HCT116 (cell line): Measurements from ENCODE around the gene ATG10. TPM values are rescaled to one million over a fixed set of nuclear protein-coding genes. Genes with fewer than 3 reads are reported as not detected.

Source experiments
- ATAC-seq: fragments of 200-7000 bp; cut with Tn5 transposase; 2 replicates; pipeline ENCODE4 v1.9.1; 2020; ENCODE audit warnings: mild to moderate bottlenecking, moderate library complexity
- BruUV-seq: library from RNA; stranded (reverse); fragments of 400-500 nt; replicated peaks from 2 replicates; lab custom pipeline; 2021; lab: Mats Ljungman, UMichigan
- CTCF ChIA-PET: fragments of 300-600 bp; sonication (Branson Sonifier 250); formaldehyde crosslinking; loops from one replicate; lab custom pipeline; 2021; ENCODE audit warnings: antibody characterized with exemption; lab: Charles Lee
- POLR2A ChIA-PET: fragments of 300-600, 350-600 bp; sonication (Branson Sonifier 250); formaldehyde crosslinking; loops from one replicate; lab custom pipeline; 2021; ENCODE audit warnings: antibody characterized with exemption; lab: Charles Lee
- RAD21 ChIA-PET, 2 experiments: fragments of 300-600 bp; sonication (Branson Sonifier 250); formaldehyde crosslinking; loops; one replicate each; lab custom pipeline; 2023; ENCODE audit warnings: low total read pairs in 2 of 2; ENCODE audit not compliant: uncharacterized antibody in 2 of 2, unreplicated experiment in 2 of 2, low non-redundant PET in 1 of 2; lab: Charles Lee
- DNase-seq: peaks from one replicate; pipeline ENCODE4 v3.0.0-alpha.2; 2010; ENCODE audit warnings: low read depth, low spot score
- H2AFZ ChIP-seq: fragments of 200-600 bp; shearing (Covaris generic), sonication (generic); 2 replicates; pipeline ENCODE4 v1.6.1; 2017; ENCODE audit warnings: low read depth, mixed run types, mixed read lengths, antibody characterized with exemption, low read length; ENCODE audit not compliant: poor library complexity, severe bottlenecking
- H3K27ac ChIP-seq: 2 replicates; pipeline ENCODE4 v1.5.1; 2012; ENCODE audit warnings: low read depth, low read length
- H3K27me3 ChIP-seq: fragments of 200-600 bp; sonication (generic); 2 replicates; pipeline ENCODE4 v1.6.1; 2016; ENCODE audit warnings: mixed run types, low read length, mixed read lengths; ENCODE audit not compliant: insufficient read depth
- H3K36me3 ChIP-seq, 2 experiments: fragments of 200-500 bp in 1 of 2; fragments of 200-600 bp in 1 of 2; sonication (Bioruptor generic) in 1 of 2; sonication (generic) in 1 of 2; 2 replicates each; pipeline versions ENCODE4 v1.5.1 to v1.6.1; 2014 to 2016; ENCODE audit warnings: low read length in 2 of 2, inconsistent platforms in 1 of 2, mixed read lengths in 1 of 2, mixed run types in 1 of 2; ENCODE audit not compliant: insufficient read depth in 2 of 2, control insufficient read depth in 1 of 2
- H3K4me1 ChIP-seq, 2 experiments: fragments of 200-600 bp in 1 of 2; sonication (generic) in 1 of 2; 2 replicates each; pipeline versions ENCODE4 v1.5.1 to v1.6.1; 2012 to 2017; ENCODE audit warnings: low read length in 2 of 2, inconsistent platforms in 1 of 2, mild to moderate bottlenecking in 1 of 2, mixed read lengths in 1 of 2, mixed run types in 1 of 2, moderate library complexity in 1 of 2; ENCODE audit not compliant: insufficient read depth in 2 of 2, control insufficient read depth in 1 of 2
- H3K4me2 ChIP-seq: fragments of 200-600 bp; sonication (generic); 2 replicates; pipeline ENCODE4 v1.6.1; 2017; ENCODE audit warnings: mixed run types, low read length, mixed read lengths
- H3K4me3 ChIP-seq, 2 experiments: fragments of 200-600 bp in 1 of 2; sonication (generic) in 1 of 2; replicated peaks in 1 of 2; 2 replicates each; pipeline ENCODE4 v1.5.1; 2011 to 2016; ENCODE audit warnings: low read length in 2 of 2, control low read depth in 1 of 2, low read depth in 1 of 2, mild to moderate bottlenecking in 1 of 2, mixed read lengths in 1 of 2, mixed run types in 1 of 2
- H3K79me2 ChIP-seq: fragments of 200-600 bp; sonication (generic); 2 replicates; pipeline ENCODE4 v1.6.1; 2017; ENCODE audit warnings: mild to moderate bottlenecking, mixed run types, low read length, moderate library complexity, mixed read lengths; ENCODE audit not compliant: insufficient read depth
- H3K9ac ChIP-seq: fragments of 200-600 bp; sonication (generic); 2 replicates; pipeline ENCODE4 v1.6.1; 2016; ENCODE audit warnings: low read length, mixed read lengths
- H3K9me2 ChIP-seq: fragments of 200-600 bp; sonication (generic), shearing (Covaris generic); 2 replicates; pipeline ENCODE4 v1.6.1; 2017; ENCODE audit warnings: mixed run types, mild to moderate bottlenecking, moderate library complexity; ENCODE audit not compliant: insufficient read depth
- H3K9me3 ChIP-seq, 2 experiments: fragments of 200-500 bp in 1 of 2; fragments of 200-600 bp in 1 of 2; sonication (Bioruptor generic) in 1 of 2; sonication (generic) in 1 of 2; 2 replicates each; pipeline ENCODE4 v1.6.1; 2014 to 2017; ENCODE audit warnings: low read length in 2 of 2, mixed read lengths in 2 of 2, inconsistent platforms in 1 of 2, low read depth in 1 of 2, mild to moderate bottlenecking in 1 of 2, mixed run types in 1 of 2, moderate library complexity in 1 of 2; ENCODE audit not compliant: control insufficient read depth in 1 of 2, insufficient read depth in 1 of 2
- H4K20me1 ChIP-seq: fragments of 200-600 bp; sonication (generic), shearing (Covaris generic); 2 replicates; pipeline ENCODE4 v1.6.1; 2017; ENCODE audit warnings: mixed run types, mild to moderate bottlenecking, moderate library complexity; ENCODE audit not compliant: insufficient read depth
- ATF3 ChIP-seq: IDR thresholded peaks from 2 replicates; pipeline ENCODE4 v1.6.1; 2012
- JUND ChIP-seq: IDR thresholded peaks from 2 replicates; pipeline ENCODE4 v1.6.1; 2012
- POLR2A ChIP-seq: IDR thresholded peaks from 2 replicates; pipeline ENCODE4 v1.7.0; 2011; ENCODE audit warnings: borderline replicate concordance; ENCODE audit not compliant: insufficient read depth, insufficient read length; ENCODE audit errors: extremely low read depth
- POLR2AphosphoS5 ChIP-seq: IDR thresholded peaks from 2 replicates; pipeline ENCODE4 v1.6.1; 2011; ENCODE audit warnings: mild to moderate bottlenecking, low read depth, low read length, moderate library complexity
- RAD21 ChIP-seq: IDR thresholded peaks from 2 replicates; pipeline ENCODE4 v1.6.1; 2012; ENCODE audit warnings: low read depth, mild to moderate bottlenecking
- SIN3A ChIP-seq: IDR thresholded peaks from 2 replicates; pipeline ENCODE4 v1.6.1; 2012; ENCODE audit warnings: low read depth
- SP1 ChIP-seq: IDR thresholded peaks from 2 replicates; pipeline ENCODE4 v1.6.1; 2012; ENCODE audit warnings: low read depth
- SRF ChIP-seq: IDR thresholded peaks from 2 replicates; pipeline ENCODE4 v1.6.1; 2012; ENCODE audit warnings: low read depth
- ZFX ChIP-seq: fragments of 450-650 bp; IDR thresholded peaks from 2 replicates; pipeline ENCODE4 v1.6.1; 2017
- intact Hi-C: fragments of 100-400 bp; cut with micrococcal nuclease; formaldehyde crosslinking; loops from 2 replicates; pipeline ENCODE4 v1.10.0; 2022
- total RNA-seq: library from RNA; stranded (reverse); gene quantifications from one replicate; pipeline ENCODE4 v1.2.1, GENCODE V29; 2021; ENCODE audit not compliant: unreplicated experiment
- TF ChIP-seq, protein P1 (sequence below): IDR thresholded peaks from 2 replicates; pipeline ENCODE4 v1.6.1; 2012; ENCODE audit warnings: low read depth
- TF ChIP-seq, protein P2 (sequence below), 3 experiments: fragments of 200-600 bp in 1 of 3; sonication (generic) in 1 of 3; IDR thresholded peaks in 2 of 3; conservative IDR thresholded peaks in 1 of 3; 2 replicates each; pipeline ENCODE4 v1.5.1; 2012 to 2017; ENCODE audit warnings: low read depth in 2 of 3, low read length in 2 of 3, antibody characterized with exemption in 1 of 3, borderline replicate concordance in 1 of 3, control low read depth in 1 of 3, mild to moderate bottlenecking in 1 of 3, mixed read lengths in 1 of 3, mixed run types in 1 of 3, moderate library complexity in 1 of 3; ENCODE audit not compliant: insufficient read depth in 1 of 3

The ATG10 gene
- total RNA-seq, 1 experiment from 2014 or later, result 9.4 TPM

DNA sequence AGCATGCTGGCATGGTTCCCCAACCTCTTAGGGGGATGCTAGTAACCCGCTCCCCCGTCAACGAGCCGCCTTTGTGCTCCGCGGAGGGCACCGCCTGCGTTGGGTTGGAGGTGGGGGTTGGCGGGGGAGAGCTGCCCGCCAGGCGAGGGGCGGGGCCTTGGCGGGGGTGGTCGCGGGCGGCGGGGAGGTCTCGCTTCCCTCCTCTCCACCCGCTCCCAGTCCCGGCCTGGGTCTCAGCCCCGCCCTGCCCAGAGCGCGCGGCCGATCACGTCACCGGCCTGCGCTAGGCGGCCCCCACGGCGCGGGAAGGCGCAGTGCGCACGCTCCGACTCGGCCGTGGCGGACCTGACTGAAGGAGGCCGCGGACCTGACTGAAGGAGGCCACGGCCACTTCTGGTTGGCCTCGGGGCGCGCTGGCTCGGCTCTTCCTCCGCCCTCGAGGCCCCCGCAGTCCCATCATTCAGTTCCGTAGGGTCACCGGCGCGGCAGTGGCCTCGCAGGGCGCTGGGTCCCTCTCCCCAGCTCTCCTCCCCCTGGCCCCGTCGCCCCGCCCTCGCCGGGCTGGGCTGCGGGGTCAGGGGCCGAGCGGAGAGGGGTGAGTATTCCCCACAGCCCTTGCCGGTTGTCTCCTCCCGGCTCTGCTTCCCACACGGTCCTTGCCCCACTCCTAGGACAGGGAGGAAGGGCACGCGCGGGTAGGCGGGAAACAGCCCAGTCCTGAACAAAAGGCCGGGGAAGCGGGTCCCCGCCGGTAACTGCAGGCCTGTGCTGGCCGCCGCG, at the start of gene ATG10 (continued):
- TF ChIP-seq, protein P1, sequence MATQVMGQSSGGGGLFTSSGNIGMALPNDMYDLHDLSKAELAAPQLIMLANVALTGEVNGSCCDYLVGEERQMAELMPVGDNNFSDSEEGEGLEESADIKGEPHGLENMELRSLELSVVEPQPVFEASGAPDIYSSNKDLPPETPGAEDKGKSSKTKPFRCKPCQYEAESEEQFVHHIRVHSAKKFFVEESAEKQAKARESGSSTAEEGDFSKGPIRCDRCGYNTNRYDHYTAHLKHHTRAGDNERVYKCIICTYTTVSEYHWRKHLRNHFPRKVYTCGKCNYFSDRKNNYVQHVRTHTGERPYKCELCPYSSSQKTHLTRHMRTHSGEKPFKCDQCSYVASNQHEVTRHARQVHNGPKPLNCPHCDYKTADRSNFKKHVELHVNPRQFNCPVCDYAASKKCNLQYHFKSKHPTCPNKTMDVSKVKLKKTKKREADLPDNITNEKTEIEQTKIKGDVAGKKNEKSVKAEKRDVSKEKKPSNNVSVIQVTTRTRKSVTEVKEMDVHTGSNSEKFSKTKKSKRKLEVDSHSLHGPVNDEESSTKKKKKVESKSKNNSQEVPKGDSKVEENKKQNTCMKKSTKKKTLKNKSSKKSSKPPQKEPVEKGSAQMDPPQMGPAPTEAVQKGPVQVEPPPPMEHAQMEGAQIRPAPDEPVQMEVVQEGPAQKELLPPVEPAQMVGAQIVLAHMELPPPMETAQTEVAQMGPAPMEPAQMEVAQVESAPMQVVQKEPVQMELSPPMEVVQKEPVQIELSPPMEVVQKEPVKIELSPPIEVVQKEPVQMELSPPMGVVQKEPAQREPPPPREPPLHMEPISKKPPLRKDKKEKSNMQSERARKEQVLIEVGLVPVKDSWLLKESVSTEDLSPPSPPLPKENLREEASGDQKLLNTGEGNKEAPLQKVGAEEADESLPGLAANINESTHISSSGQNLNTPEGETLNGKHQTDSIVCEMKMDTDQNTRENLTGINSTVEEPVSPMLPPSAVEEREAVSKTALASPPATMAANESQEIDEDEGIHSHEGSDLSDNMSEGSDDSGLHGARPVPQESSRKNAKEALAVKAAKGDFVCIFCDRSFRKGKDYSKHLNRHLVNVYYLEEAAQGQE, result no peak
- TF ChIP-seq, protein P2, sequence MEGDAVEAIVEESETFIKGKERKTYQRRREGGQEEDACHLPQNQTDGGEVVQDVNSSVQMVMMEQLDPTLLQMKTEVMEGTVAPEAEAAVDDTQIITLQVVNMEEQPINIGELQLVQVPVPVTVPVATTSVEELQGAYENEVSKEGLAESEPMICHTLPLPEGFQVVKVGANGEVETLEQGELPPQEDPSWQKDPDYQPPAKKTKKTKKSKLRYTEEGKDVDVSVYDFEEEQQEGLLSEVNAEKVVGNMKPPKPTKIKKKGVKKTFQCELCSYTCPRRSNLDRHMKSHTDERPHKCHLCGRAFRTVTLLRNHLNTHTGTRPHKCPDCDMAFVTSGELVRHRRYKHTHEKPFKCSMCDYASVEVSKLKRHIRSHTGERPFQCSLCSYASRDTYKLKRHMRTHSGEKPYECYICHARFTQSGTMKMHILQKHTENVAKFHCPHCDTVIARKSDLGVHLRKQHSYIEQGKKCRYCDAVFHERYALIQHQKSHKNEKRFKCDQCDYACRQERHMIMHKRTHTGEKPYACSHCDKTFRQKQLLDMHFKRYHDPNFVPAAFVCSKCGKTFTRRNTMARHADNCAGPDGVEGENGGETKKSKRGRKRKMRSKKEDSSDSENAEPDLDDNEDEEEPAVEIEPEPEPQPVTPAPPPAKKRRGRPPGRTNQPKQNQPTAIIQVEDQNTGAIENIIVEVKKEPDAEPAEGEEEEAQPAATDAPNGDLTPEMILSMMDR (IDR thresholded peaks at IDR 0.05 in 2 of 3, conservative IDR thresholded peaks at IDR 0.05 in 1 of 3; ENCODE audit: borderline replicate concordance in 1 of 3, insufficient read depth in 1 of 3, low read depth in 2 of 3, low read length in 2 of 3), result no peak
- TF ChIP-seq, all 23 proteins: peak for 7

- ATAC-seq (no peak), DNase-seq (no peak)
- Histone ChIP-seq H3K4me3 (no peak overlapping the region), H3K79me2 (no peaks in the 10 kb centered on the region), H3K27me3 (no peaks in the 10 kb centered on the region), H2AFZ (no peak overlapping the region), H3K9ac (no peak overlapping the region), H3K36me3 (no peaks in the 10 kb centered on the region), H3K9me2 (no peaks in the 10 kb centered on the region), H3K4me1 (no peaks in the 10 kb centered on the region), H3K4me2 (no peak overlapping the region), H3K9me3 (no peaks in the 10 kb centered on the region), H3K27ac (no peak overlapping the region), H4K20me1 (no peaks in the 10 kb centered on the region)
- ChIA-PET CTCF (no interaction called here), POLR2A (no interaction called here), RAD21 (no interaction called here)
- BruUV-seq, result no TSS peak
- intact Hi-C loops, result no loop called here
- TF ChIP-seq, protein P2 (IDR thresholded peaks at IDR 0.05 in 2 of 3, conservative IDR thresholded peaks at IDR 0.05 in 1 of 3; ENCODE audit: borderline replicate concordance in 1 of 3, insufficient read depth in 1 of 3, low read depth in 2 of 3, low read length in 2 of 3), result no peak
- no peak for TF ChIP-seq SP1
- TF ChIP-seq SRF, result no peak
- TF ChIP-seq SIN3A, result no peak
- no peak for TF ChIP-seq ZFX
- TF ChIP-seq JUND, result no peak
- TF ChIP-seq ATF3, result no peak
- no peak for TF ChIP-seq POLR2AphosphoS5
- TF ChIP-seq, protein P1, result no peak
- TF ChIP-seq RAD21, result no peak
- TF ChIP-seq POLR2A, result no peak
Measured at GRCh38 chr5:81922854-81923279, 49.0 kb upstream of the ATG10 start.
